ENCODE results near the gene KCNQ4. TPM values are rescaled to one million over a fixed set of nuclear protein-coding genes. Genes with fewer than 3 reads are reported as not detected.

Gene KCNQ4
- total RNA-seq, 1 donor from 2014 or later = 1.8 TPM

DNA sequence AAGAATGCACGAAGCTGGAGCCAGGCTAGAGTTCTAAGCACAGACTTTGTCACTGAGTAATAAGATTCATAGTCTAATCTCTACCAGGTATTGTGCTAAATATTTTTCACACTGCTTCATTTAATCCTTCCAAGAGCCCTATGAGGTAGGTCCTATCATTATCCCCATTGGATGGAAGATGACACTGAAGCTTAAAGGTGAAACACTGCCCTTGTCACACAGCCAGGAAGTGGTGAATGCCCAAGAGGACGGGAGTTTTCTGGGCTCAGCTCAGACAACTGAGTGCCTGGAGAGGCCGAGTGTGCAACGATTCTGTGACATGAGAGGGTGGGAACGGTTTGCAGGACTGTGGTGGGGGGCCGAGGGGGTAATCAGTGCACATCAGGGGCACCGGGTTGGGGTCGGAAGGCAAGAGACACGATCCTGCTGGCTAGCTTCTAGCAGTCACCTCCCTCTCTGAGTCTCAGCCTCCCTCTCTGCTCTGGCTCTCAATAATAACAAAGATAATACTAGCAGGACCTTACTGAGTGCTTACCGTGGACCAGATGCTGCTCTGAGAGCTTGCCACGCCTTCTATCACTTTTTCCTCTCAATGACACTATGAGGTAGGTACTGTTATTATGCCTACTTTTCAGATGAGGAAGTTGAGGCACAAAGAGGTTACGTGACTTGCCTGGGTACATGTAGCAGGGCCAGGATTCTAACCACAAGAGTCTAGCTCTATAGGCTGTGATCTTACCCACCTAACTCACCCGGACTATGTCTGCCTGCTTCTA is 12.4 kb downstream of the KCNQ4 start:
- DNase-seq = no peak

DNA sequence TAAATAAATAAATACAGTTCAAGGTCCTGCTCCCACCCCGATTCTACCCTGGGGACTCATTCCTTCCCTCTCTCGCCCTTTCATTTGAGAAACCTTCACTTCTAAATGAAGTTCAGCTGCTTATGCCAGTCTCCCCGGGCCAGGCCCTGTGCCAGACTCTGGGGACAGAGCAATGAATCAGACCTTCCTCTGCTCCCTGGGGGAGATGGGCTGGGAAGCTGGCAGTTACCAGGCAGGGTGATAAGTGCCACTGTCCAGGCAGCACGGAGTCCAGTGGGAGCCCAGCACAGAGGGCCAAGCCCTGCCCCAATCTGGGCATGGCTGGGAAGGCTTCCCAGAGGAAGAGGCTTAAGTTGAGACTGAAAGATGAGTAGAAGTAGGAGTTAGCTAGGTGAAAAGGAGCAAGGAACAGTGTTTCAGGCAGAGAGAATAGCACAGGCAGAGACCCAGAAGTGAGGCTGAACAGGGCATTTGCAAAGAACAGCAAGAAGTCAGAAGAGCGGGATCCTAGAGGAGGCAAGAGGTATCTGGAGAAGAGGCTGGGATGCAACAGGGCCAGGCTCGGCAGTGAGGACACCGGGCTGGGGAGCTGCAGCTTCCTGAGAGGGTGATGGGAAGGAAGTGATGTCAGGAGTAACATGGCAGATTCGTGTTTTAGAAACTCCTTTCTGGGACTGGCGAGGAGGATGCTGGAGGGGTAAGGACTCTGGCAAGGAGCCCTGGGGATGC is 13.5 kb downstream of the KCNQ4 start:
- DNase-seq = no peak

DNA sequence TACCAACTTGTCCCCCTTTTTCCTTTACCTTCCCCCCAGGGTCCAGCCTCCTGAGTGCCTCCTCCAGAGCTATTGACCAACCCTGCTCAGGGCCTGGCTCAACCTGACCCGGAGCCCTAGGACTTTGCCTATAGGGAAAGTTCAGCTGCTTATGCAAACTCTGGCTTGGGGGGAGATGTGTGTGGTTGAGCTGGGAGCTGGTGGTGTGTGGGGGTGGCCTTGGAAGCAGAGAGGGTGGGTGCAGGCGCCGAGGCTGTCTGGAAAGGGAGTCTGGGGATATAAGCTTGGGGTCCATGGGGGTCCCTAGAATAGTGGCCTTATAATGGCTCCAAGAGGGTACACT is 14.1 kb downstream of the KCNQ4 start:
- DNase-seq = no peak

DNA sequence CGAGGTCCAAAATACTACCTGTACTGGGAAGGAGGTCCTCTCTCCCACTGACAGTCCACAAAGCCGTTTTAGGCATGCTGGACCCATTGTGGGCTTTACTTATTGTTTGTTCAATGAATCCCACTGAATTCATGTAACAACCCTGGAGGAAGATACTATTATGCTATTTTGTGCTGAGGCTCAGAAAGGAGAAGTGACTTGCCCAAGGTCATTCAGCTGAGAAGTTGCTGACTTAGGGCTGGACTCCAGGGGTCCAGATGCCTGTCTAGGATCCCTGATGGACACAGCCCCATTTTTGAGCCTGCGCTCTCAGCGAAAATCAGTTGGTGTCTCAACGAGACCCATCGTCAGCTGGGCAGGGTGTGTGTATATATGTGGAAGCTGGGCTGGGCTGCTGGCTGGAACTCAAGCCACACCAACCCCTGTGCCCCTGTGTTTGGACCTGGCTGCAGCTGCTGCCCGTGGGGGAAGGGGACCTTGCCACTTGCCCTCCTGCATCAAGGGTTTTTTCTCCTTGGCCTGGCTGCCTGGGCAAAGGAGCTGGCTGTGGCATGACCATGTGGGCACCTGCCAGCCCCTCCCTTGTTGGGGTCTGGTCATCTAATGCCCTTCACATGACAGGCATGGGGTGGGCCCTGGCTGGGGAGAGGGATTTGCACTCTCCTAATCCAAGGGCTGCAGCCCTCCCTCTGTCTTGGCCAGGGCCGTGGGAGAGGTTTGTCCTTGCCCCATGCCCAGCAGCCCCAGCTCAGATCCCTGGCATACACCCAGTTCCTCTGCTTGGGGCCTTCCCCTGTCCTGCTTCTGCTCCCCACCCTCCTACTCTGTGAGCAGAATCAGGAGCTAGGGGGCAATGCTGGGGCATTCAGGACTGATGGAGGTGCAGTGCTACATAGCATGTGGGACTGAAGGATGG is 15.0 kb downstream of the KCNQ4 start:
- DNase-seq = no peak

DNA sequence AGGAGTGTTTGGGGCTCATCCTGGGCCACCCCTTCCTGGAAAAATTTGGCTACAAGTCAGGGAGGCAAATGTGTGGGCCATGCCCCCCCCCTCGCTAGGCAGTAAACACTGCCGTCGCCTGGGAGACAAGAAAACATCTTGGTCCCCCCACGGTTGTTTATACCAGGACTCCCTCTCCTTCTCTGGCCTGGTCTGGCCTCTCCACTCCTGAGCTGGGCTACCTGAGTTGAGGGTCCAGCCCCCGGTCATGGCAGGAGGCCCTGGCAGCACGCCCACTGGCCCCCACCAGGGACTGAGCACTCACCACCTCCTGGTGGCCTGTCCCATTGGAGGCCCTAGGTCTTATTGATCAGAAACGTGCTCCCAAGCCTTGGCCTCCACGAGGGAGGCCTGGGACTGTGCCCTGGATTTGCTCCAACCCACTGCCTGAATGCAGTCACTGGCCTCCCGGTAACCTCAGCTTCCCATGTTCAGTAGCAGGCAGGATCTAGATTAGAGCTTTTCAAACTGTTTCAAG is 15.8 kb downstream of the KCNQ4 start:
- DNase-seq = peak; percentile 38

DNA sequence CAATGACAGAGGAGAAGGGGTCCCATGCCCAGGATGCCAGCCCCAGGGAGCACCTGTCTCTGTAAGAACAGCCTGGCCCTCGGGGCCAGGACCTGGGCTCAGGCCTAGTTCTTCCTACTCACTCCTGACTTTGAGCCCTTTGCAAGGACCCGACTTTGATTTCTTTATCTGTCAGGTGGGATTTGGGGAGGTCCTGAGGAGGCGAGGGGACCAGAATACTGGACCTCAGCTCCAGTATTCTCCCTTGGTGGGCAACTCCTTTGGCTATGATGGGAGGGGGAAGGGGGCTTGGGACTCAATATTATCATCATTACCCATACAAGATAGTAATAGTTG is 18.1 kb downstream of the KCNQ4 start:
- DNase-seq = no peak

DNA sequence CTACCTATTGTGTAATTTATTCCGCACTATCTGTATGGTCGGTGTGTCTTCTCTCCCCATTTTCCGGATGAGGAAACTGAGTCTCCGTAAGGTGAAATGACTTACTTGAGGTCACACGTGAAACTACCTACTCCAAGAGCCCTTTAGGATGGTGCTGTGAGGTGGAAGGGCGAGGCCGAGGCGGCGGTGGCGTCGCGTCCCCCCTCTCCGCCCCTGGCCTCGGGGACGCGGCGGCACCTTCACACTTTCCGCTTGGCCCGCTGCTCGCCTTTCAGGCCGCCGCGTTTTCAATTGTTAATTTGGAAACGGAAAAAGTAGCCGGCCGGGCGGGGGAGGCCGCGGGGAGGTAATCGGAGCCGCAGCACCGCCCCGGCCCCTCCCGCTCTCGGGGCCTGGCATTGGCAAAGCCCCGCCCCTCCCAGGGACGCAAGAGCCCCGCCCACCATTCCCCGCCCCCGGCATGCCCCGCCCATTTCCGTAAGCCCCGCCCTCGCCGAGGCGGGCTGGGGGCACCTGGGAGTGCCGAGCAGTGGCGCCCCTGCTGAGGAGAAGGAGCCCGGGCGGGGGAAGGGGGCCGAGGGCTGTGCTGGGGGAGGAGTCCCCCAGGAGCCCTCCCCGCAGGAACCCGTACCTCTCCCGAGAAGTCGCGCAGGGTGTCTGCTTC is 18.6 kb downstream of the KCNQ4 start:
- DNase-seq = peak; percentile 16

DNA sequence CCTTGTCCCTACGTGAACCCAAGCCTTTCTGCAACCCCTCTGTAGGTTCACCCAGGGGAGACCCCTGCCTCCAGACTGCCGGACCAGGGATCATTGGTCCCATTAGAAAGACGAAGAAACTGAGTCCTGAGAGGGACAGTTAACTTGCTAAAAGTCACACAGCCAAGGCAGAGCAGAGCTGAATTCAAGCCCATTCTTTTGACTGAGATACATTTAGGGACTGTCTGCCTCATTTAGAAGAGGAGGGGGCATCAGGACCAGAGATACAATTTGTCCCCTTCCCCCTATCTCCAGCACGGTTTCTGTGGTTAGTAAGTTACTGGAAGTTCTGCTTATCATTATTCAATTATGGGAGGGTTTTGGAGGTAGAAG is 19.1 kb downstream of the KCNQ4 start:
- DNase-seq = no peak

DNA sequence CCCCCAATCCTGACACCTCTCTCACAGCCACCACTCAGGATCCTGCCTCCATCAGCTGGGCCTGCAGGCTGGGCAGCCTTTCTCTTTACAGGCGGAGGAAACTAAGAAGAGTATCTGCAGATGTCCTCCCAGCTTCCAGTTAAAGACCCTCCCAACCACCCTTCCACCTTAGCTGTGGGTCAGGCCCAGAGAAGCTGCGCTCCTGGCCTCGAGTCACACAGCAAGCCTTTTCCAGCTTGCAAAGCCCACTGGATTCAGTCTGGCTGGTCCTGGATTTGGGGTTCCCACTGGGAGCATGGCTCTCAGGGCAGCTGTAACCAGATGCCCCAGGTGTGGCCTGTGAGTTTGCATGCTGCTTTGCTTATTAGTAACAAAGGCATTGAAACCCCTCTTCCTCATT is 19.9 kb downstream of the KCNQ4 start:
- no peak for DNase-seq

DNA sequence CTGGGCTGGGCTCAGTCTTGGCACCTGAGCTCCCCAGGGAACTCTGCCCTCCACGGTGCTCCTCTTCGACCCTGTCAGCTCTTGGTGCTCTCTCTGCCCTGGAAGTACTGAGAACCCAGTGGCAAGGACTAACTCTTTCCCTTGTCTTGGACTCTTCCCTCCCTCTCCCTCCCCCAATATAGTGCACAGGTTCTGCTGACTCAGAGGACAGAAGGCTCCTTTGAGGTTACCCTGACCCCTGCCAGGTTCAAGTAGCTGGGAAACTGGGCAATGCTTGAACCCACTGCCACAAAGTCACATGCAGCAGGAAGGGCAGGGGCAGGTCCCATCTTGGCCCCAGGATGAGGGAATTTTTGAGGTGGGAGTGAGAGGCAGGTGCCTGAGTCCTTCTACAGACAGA is 20.3 kb downstream of the KCNQ4 start:
- DNase-seq = no peak

DNA sequence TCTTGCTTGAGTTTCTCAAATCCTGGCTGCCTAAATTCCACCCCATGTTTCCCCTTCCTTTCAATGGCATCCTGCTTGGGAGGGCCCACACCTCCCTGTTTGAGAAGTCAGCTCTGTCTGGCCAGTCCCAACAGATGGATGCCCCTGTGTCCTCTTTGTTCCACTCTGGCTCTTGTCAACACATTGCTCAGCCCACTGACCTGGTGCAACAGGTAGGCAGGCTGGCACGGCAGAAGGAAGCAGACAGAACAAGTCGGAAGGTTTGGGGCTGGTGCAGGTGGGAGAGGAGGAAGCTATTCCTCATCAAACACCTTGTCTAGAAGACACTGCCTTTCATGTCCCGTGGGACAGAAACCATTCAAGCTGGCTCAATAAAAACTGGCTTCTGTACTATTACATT is 22.7 kb downstream of the KCNQ4 start:
- DNase-seq = no peak

DNA sequence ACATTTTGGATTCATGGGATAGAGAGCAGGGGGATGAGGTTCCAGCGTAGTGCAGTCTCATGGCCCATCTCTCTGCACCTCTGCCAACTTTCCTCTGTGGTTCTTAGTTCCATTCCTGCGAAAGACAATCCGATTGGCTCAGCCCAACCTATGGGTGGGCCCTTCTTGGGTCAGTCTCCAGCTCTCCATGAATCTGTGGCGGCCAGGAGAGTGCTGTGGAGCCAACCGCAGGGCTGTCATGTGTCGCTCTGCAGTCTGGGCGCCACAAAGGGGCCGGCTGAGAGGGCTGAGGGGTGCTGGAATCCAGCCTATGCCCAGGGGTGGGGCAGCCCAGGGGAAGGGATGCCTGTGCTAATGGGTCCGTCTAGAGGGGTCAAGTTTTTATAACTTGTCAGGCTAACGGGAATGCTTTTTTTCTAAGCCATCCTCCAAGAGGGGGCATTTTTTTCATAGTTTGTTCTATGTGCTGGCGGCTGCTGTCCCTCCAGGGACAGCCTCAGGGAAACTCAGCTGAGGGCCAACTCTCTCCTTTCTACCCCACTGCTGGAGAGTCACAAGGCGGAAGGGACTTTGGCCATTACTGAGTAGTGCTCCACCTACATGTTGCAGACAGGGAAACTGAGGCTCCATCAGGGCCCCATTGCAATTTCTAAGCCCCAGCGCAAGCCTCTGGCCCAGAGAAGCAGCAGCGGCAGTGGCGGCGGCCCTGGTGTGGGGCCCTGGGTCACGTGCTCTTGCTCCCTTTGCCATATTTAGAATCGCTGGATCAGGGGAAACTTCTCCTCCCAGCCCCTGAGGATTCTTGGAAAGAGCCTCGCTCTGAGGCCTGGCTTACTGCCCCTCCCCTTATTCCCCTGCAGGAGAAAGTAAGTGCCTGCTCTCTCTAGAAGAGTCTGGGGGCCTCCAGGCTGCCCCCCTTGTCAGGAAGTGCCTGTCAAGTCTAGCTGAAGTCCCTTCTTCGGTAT is 23.4 kb downstream of the KCNQ4 start:
- DNase-seq = peak; percentile 72

DNA sequence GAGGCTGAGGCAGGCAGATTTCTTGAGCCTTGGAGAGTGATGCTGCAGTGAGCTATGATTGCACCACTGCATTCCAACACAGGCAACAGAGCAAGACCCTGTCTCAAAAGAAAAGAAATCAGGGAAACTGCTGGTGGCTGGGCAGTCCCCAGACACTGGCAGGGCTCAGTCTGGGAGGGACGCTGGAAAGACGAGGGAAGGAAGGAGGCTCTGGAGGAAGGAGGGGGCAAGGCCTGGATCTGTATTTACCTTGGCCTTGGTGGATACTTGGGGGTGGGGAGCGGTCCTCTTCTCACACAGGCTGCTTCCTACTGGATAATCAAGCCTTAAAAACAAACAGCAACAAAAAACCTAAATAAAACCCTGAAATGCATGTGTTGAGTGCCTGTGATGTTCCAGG is 24.4 kb downstream of the KCNQ4 start:
- no peak for DNase-seq

DNA sequence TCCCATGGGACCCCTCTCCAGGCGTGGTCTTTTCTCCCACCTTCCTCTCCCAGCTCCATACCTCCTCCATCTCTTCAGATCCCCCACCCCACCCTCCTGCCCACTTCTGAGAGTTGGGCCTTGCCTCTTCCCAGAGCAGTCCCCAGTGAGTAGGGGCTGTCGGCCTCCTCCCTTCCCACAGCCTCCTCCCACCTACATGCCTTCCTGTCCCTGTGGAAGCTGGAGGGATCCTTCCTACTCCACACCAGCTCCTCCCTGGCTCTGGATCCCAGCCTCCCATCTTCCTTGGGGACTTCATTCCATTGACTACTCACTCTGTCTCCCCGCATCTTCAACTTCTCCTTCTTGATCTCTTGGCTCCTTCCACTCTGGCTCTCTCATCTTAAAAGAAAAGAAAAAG is 24.9 kb downstream of the KCNQ4 start:
- DNase-seq = no peak

DNA sequence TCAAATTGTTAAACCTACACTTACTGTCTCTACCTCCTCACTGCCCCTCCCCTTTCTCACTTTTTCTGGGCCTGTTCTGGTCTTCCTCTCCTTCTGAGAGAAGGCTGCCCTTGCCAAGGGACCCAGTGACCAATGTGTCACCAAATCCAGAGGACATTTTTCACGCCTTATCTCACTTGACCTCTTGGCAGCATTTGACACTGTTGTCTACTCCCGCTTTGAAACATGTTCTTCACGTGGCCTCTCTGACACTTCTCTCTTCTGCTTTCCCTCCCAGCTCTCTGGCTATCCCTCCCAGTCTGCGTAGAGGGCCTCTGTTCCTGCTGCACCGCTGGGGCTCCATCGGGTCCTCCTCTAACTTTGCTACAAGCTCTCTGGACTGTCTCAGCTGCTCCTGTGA is 25.3 kb downstream of the KCNQ4 start:
- DNase-seq = no peak

DNA sequence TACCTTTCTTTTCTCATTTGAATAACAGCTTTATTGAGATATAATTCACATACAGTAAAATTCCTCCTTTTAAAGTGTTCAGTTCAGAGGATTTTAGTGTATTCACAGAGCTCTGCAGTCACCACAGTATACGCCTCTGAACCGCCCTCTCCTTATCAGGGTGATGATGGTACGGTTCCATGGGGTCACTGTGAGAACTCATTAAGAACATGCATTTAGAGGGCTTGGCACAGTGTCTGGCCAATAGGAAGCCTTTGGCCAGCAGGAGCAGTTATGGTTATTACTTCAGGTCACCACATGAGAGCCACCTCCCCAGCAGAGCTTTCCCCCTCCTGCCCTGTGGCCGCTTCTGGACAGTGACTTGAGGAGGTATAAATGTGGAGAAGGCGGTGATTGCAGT is 27.3 kb downstream of the KCNQ4 start:
- DNase-seq = no peak

DNA sequence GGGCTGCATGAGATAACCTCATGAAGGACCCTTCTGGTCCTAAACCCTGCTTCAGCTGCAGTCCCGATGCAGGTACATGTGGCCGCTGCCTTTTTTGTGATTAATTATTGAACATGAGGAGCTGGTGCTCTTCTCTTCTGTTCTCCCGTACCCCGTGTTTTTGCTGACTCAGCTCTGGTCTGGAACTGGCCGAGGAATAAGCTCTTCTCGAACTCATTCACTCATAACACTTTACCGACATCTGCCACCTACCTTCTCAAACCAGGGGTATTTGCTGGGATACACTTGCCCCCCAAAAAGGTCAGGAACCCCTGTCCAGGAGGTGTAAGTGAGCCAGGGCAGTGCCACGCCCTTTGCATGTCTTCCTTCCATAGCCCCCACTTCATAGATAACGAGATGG is 31.8 kb downstream of the KCNQ4 start:
- no peak for DNase-seq

DNA sequence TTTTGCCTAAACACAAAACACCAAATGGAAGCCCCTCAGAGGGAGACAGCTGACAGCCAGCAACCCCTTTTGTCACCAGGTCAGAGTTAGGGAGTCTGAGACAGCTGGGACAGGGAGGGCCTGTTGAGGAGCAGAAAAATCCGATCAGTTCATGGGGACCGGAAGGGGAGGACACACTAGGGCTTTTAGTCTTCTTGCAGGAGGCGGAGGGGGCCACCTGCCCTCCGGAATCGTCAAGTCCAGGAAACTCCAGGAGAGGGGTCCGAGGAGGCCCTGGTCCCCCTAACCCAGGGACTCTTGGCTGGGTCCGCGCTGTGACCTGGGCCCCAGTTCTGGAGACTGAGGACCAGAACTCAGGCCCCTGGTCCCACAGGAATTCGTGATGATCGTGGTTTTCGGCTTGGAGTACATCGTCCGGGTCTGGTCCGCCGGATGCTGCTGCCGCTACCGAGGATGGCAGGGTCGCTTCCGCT is 34.2 kb downstream of the KCNQ4 start:
- no peak for DNase-seq

DNA sequence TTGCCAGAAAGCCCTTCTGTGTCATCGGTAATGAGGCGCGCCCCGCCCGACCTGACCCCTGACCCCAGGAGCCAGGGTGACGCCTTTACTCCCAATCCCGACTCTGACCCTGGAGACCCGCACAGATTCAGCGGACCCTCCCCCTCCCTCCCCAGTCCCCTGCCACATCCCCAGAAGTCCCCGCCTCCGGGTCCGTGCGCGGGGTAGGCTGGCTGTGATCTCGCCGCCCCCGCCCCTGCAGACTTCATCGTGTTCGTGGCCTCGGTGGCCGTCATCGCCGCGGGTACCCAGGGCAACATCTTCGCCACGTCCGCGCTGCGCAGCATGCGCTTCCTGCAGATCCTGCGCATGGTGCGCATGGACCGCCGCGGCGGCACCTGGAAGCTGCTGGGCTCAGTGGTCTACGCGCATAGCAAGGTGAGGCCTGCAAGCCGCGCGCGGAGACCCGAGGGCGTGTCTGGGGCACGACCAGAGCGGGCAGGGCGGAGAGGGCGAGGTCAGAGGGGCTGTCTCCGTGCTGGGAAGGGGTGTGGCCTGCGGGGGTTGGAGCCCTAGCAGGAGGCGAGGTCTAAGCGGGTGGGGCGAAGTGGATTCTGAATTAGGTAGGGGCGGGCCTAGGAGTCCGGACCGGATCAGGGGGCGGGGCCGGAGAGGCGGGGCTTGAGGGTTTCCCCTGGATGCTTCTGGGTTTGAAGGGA is 34.8 kb downstream of the KCNQ4 start:
- no peak for DNase-seq

DNA sequence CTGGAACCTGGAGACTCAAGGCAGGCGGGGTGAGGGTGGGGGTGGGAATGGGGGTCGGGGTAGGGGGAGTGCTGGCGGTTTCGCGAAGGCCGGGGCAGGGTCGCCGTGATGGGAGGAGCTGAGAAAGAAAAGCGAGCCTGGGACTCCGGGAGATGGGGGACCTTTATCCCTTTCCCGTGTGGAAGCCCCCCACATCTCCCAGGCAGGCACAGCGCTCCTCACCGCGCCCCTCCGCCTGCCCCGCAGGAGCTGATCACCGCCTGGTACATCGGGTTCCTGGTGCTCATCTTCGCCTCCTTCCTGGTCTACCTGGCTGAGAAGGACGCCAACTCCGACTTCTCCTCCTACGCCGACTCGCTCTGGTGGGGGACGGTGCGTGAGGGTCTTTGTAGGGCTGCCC is 35.5 kb downstream of the KCNQ4 start:
- no peak for DNase-seq

All from skin of body (tissue), 2 donors.